Cardiac atrium fibroblast (primary cell): ENCODE data around the gene AICDA. TPM values are rescaled to one million over a fixed set of nuclear protein-coding genes. Genes with fewer than 3 reads are reported as not detected.

Experiments
- total RNA-seq: library from RNA; depleted of rRNA; stranded (reverse); fragments of >200 nt; gene quantifications from 2 replicates; pipeline ENCODE4 v1.2.3, GENCODE V29; 2015

Gene AICDA
- not detected in 2 replicates for total RNA-seq

DNA sequence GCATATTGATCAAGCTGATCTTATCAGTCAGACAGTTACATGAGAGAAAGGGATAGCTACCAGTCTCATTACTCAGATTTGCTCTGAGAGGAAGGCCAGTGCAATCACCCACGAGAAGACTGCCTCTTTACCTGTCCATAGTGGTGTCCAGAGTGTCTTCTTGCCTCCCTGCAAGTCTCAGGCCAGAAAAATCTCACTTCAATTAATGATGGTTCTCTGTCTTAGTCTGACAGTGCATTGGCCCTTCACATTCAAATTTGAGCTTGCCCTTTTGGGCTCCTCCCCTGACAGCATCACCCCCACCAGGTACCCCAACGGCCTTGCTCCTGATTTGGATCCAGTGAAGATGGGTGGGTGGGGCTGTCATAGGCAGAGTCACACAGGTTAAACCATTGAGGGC, at the start of gene AICDA:
Gene AICDA, minus strand, starts transcription at position 231 of the 400 bp plus-strand sequence. Its CDS starts 92 bp downstream, at position 139.

Other genes starting within 250 kb of the AICDA start
- not detected in 2 replicates for gene CLEC6A, start 156.9 kb downstream of the AICDA start, total RNA-seq
- not detected in 2 replicates for gene CLEC4D, start 99.4 kb downstream of the AICDA start, total RNA-seq
- not detected in 2 replicates for gene CLEC4E, start 72.0 kb downstream of the AICDA start, total RNA-seq
- gene MFAP5, start 50.0 kb upstream of the AICDA start, total RNA-seq = 13.0 and 22.7 TPM in 2 replicates
- 9.1 and 14.3 TPM in 2 replicates for gene RIMKLB, start 85.1 kb upstream of the AICDA start, total RNA-seq
- gene A2ML1, start 209.8 kb upstream of the AICDA start, total RNA-seq = not detected in 2 replicates